HEK293 (cell line): ENCODE measurements around the gene CELF6.

Experiments used
- BCL11A ChIP-seq: fragments of 450-650 bp; formaldehyde crosslinking; IDR thresholded peaks from 2 replicates; pipeline ENCODE4 v1.5.1; 2016; ENCODE audit warnings: low read depth, missing biosample characterization, missing genetic modification characterization
- BCL6B ChIP-seq: fragments of 450-650 bp; formaldehyde crosslinking; IDR thresholded peaks from 2 replicates; pipeline ENCODE4 v1.5.1; 2017; ENCODE audit warnings: missing biosample characterization, missing genetic modification characterization
- EGR2 ChIP-seq: fragments of 450-650 bp; formaldehyde crosslinking; IDR thresholded peaks from 2 replicates; pipeline ENCODE4 v1.5.1; 2016; ENCODE audit warnings: low read depth, missing biosample characterization, missing genetic modification characterization
- ELK4 ChIP-seq: IDR thresholded peaks from 2 replicates; pipeline ENCODE4 v1.6.1; 2011; ENCODE audit warnings: mild to moderate bottlenecking, low read depth, low read length, borderline replicate concordance
- GFI1B ChIP-seq: fragments of 450-650 bp; formaldehyde crosslinking; IDR thresholded peaks from 2 replicates; pipeline ENCODE4 v1.5.1; 2016; ENCODE audit warnings: missing biosample characterization, missing genetic modification characterization
- GLIS2 ChIP-seq: fragments of 450-650 bp; formaldehyde crosslinking; IDR thresholded peaks from 2 replicates; pipeline ENCODE4 v1.5.1; 2016; ENCODE audit warnings: missing biosample characterization, missing genetic modification characterization
- KLF7 ChIP-seq: fragments of 450-650 bp; formaldehyde crosslinking; IDR thresholded peaks from 2 replicates; pipeline ENCODE4 v1.5.1; 2016; ENCODE audit warnings: missing biosample characterization, missing genetic modification characterization, borderline replicate concordance
- KLF9 ChIP-seq: fragments of 450-650 bp; formaldehyde crosslinking; IDR thresholded peaks from 2 replicates; pipeline ENCODE4 v1.5.1; 2016; ENCODE audit warnings: missing biosample characterization, missing genetic modification characterization, low read depth
- MEIS1 ChIP-seq: sonication (generic); formaldehyde crosslinking; IDR thresholded peaks from 2 replicates; pipeline ENCODE4 v1.8.1; 2022; ENCODE audit warnings: missing genetic modification reagents, mild to moderate bottlenecking, borderline replicate concordance
- MYNN ChIP-seq: fragments of 450-650 bp; formaldehyde crosslinking; IDR thresholded peaks from 2 replicates; pipeline ENCODE4 v1.5.1; 2016; ENCODE audit warnings: missing biosample characterization, missing genetic modification characterization, borderline replicate concordance
- SCRT2 ChIP-seq: fragments of 450-650 bp; formaldehyde crosslinking; IDR thresholded peaks from 2 replicates; pipeline ENCODE4 v1.5.1; 2016; ENCODE audit warnings: missing biosample characterization, missing genetic modification characterization
- SP3 ChIP-seq: fragments of 450-650 bp; formaldehyde crosslinking; IDR thresholded peaks from 2 replicates; pipeline ENCODE4 v1.5.1; 2016; ENCODE audit warnings: missing biosample characterization, missing genetic modification characterization
- ZFP37 ChIP-seq: fragments of 450-650 bp; formaldehyde crosslinking; IDR thresholded peaks from 2 replicates; pipeline ENCODE4 v1.5.1; 2016; ENCODE audit warnings: missing biosample characterization, missing genetic modification characterization
- ZNF121 ChIP-seq: fragments of 450-650 bp; formaldehyde crosslinking; IDR thresholded peaks from 2 replicates; pipeline ENCODE4 v1.5.1; 2016; ENCODE audit warnings: missing biosample characterization, missing genetic modification characterization
- ZNF169 ChIP-seq: fragments of 450-650 bp; formaldehyde crosslinking; IDR thresholded peaks from 2 replicates; pipeline ENCODE4 v1.5.1; 2016; ENCODE audit warnings: missing biosample characterization, missing genetic modification characterization
- ZNF266 ChIP-seq: fragments of 450-650 bp; formaldehyde crosslinking; IDR thresholded peaks from 2 replicates; pipeline ENCODE4 v1.5.1; 2016; ENCODE audit warnings: missing biosample characterization, missing genetic modification characterization, low read depth
- ZNF311 ChIP-seq: fragments of 450-650 bp; formaldehyde crosslinking; IDR thresholded peaks from 2 replicates; pipeline ENCODE4 v1.5.1; 2017; ENCODE audit warnings: missing biosample characterization, missing genetic modification characterization, borderline replicate concordance
- ZNF362 ChIP-seq: fragments of 450-650 bp; formaldehyde crosslinking; IDR thresholded peaks from 2 replicates; pipeline ENCODE4 v1.5.1; 2016; ENCODE audit warnings: missing biosample characterization, missing genetic modification characterization
- ZNF37A ChIP-seq: fragments of 450-650 bp; IDR thresholded peaks from 2 replicates; pipeline ENCODE4 v1.5.1; 2018; ENCODE audit warnings: missing biosample characterization, missing genetic modification characterization
- ZNF501 ChIP-seq: fragments of 450-650 bp; formaldehyde crosslinking; IDR thresholded peaks from 2 replicates; pipeline ENCODE4 v1.5.1; 2016; ENCODE audit warnings: missing biosample characterization, missing genetic modification characterization
- ZNF514 ChIP-seq: fragments of 450-650 bp; formaldehyde crosslinking; IDR thresholded peaks from 2 replicates; pipeline ENCODE4 v1.5.1; 2016; ENCODE audit warnings: missing biosample characterization, missing genetic modification characterization
- ZNF610 ChIP-seq: fragments of 450-650 bp; formaldehyde crosslinking; IDR thresholded peaks from 2 replicates; pipeline ENCODE4 v1.5.1; 2016; ENCODE audit warnings: missing biosample characterization, missing genetic modification characterization, borderline replicate concordance
- ZNF624 ChIP-seq: fragments of 450-650 bp; formaldehyde crosslinking; IDR thresholded peaks from 2 replicates; pipeline ENCODE4 v1.5.1; 2017; ENCODE audit warnings: missing biosample characterization, missing genetic modification characterization
- ZNF660 ChIP-seq: fragments of 450-650 bp; IDR thresholded peaks from 2 replicates; pipeline ENCODE4 v1.5.1; 2018; ENCODE audit warnings: missing biosample characterization, mild to moderate bottlenecking, missing genetic modification characterization
- ZNF664 ChIP-seq: fragments of 450-650 bp; formaldehyde crosslinking; IDR thresholded peaks from 2 replicates; pipeline ENCODE4 v1.5.1; 2016; ENCODE audit warnings: missing biosample characterization, missing genetic modification characterization
- ZNF701 ChIP-seq: fragments of 450-650 bp; formaldehyde crosslinking; IDR thresholded peaks from 2 replicates; pipeline ENCODE4 v1.5.1; 2016; ENCODE audit warnings: missing biosample characterization, missing genetic modification characterization
- ZNF768 ChIP-seq: fragments of 450-650 bp; formaldehyde crosslinking; IDR thresholded peaks from 2 replicates; pipeline ENCODE4 v1.5.1; 2018; ENCODE audit warnings: missing biosample characterization, mild to moderate bottlenecking, missing genetic modification characterization
- ZNF791 ChIP-seq: fragments of 450-650 bp; formaldehyde crosslinking; IDR thresholded peaks from 2 replicates; pipeline ENCODE4 v1.5.1; 2016; ENCODE audit warnings: missing biosample characterization, missing genetic modification characterization
- ZSCAN16 ChIP-seq: fragments of 450-650 bp; formaldehyde crosslinking; IDR thresholded peaks from 2 replicates; pipeline ENCODE4 v1.5.1; 2016; ENCODE audit warnings: missing biosample characterization, missing genetic modification characterization
- ZSCAN23 ChIP-seq: fragments of 450-650 bp; formaldehyde crosslinking; IDR thresholded peaks from 2 replicates; pipeline ENCODE4 v1.5.1; 2016; ENCODE audit warnings: missing biosample characterization, missing genetic modification characterization
- TF ChIP-seq, protein P1 (sequence below): fragments of 450-650 bp; formaldehyde crosslinking; IDR thresholded peaks from 2 replicates; pipeline ENCODE4 v1.5.1; 2016; ENCODE audit warnings: missing biosample characterization, missing genetic modification characterization
- TF ChIP-seq, protein P2 (sequence below): fragments of 450-650 bp; formaldehyde crosslinking; IDR thresholded peaks from 2 replicates; pipeline ENCODE4 v1.5.1; 2016; ENCODE audit warnings: missing biosample characterization, missing genetic modification characterization
- TF ChIP-seq, protein P3 (sequence below): fragments of 450-650 bp; formaldehyde crosslinking; IDR thresholded peaks from 2 replicates; pipeline ENCODE4 v1.5.1; 2017; ENCODE audit warnings: missing biosample characterization, missing genetic modification characterization

CELF6 gene

GRCh38 chr15:72272213-72272996 lies 47.6 kb downstream of the CELF6 start, which contains the start of gene PARP6 (continued):
- TF ChIP-seq ZNF121 (tag by site-specific recombination) = no peak
- no peak for TF ChIP-seq ZNF266 (tag by site-specific recombination)
- TF ChIP-seq ZNF362 = no peak
- TF ChIP-seq ZNF501 (tag by site-specific recombination) = peak; percentile 69; the same call in 1 of the 2 replicates
- no peak for TF ChIP-seq SCRT2
- peak; percentile 91 for TF ChIP-seq SP3 (tag by site-specific recombination)
- TF ChIP-seq ZNF701 (tag by site-specific recombination) = no peak
- peak; percentile 53; the same call in 1 of the 2 replicates for TF ChIP-seq ZFP37 (tag by site-specific recombination)
- TF ChIP-seq, protein P1, sequence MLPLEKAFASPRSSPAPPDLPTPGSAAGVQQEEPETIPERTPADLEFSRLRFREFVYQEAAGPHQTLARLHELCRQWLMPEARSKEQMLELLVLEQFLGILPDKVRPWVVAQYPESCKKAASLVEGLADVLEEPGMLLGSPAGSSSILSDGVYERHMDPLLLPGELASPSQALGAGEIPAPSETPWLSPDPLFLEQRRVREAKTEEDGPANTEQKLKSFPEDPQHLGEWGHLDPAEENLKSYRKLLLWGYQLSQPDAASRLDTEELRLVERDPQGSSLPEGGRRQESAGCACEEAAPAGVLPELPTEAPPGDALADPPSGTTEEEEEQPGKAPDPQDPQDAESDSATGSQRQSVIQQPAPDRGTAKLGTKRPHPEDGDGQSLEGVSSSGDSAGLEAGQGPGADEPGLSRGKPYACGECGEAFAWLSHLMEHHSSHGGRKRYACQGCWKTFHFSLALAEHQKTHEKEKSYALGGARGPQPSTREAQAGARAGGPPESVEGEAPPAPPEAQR (tag by site-specific recombination) = no peak
- TF ChIP-seq, protein P2, sequence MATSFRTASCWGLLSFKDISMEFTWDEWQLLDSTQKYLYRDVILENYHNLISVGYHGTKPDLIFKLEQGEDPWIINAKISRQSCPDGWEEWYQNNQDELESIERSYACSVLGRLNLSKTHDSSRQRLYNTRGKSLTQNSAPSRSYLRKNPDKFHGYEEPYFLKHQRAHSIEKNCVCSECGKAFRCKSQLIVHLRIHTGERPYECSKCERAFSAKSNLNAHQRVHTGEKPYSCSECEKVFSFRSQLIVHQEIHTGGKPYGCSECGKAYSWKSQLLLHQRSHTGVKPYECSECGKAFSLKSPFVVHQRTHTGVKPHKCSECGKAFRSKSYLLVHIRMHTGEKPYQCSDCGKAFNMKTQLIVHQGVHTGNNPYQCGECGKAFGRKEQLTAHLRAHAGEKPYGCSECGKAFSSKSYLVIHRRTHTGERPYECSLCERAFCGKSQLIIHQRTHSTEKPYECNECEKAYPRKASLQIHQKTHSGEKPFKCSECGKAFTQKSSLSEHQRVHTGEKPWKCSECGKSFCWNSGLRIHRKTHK (tag by site-specific recombination) = no peak
- no peak for TF ChIP-seq MEIS1 (CRISPR knock-in tag)
- TF ChIP-seq ZNF791 (tag by site-specific recombination) = no peak
- peak; percentile 91 for TF ChIP-seq ZNF660
- no peak for TF ChIP-seq ZNF311 (tag by site-specific recombination)
- peak; percentile 46; the same call in 1 of the 2 replicates for TF ChIP-seq ZNF610 (tag by site-specific recombination)
- TF ChIP-seq ZSCAN23 = no peak
- no peak for TF ChIP-seq ZNF768 (tag by site-specific recombination)
- no peak for TF ChIP-seq KLF9 (tag by site-specific recombination)
- no peak for TF ChIP-seq ZNF624 (tag by site-specific recombination)
- TF ChIP-seq BCL6B = no peak
- no peak for TF ChIP-seq MYNN
- no peak for TF ChIP-seq ZSCAN16 (tag by site-specific recombination)
- TF ChIP-seq ZNF37A (tag by site-specific recombination) = no peak
- TF ChIP-seq EGR2 (tag by site-specific recombination) = peak; percentile 96
- TF ChIP-seq GLIS2 (tag by site-specific recombination) = peak; percentile 74
- no peak for TF ChIP-seq GFI1B
- no peak for TF ChIP-seq BCL11A
- TF ChIP-seq ZNF514 (tag by site-specific recombination) = no peak
- TF ChIP-seq ZNF664 (tag by site-specific recombination) = no peak
- TF ChIP-seq KLF7 (tag by site-specific recombination) = no peak
- TF ChIP-seq, protein P3, sequence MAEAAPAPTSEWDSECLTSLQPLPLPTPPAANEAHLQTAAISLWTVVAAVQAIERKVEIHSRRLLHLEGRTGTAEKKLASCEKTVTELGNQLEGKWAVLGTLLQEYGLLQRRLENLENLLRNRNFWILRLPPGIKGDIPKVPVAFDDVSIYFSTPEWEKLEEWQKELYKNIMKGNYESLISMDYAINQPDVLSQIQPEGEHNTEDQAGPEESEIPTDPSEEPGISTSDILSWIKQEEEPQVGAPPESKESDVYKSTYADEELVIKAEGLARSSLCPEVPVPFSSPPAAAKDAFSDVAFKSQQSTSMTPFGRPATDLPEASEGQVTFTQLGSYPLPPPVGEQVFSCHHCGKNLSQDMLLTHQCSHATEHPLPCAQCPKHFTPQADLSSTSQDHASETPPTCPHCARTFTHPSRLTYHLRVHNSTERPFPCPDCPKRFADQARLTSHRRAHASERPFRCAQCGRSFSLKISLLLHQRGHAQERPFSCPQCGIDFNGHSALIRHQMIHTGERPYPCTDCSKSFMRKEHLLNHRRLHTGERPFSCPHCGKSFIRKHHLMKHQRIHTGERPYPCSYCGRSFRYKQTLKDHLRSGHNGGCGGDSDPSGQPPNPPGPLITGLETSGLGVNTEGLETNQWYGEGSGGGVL (tag by site-specific recombination) = peak; percentile 94
- no peak for TF ChIP-seq ZNF169 (tag by site-specific recombination)
- no peak for TF ChIP-seq ELK4
